ENCODE results near the gene FAM219B. TPM values are rescaled to one million over a fixed set of nuclear protein-coding genes. Genes with fewer than 3 reads are reported as not detected.
"Not testable (repeated sequence)": the region's sequence is repeated elsewhere in the genome, so short reads cannot be mapped to it uniquely, and the experiment has no call there.

FAM219B gene
- polyA plus RNA-seq, 4 donors: 12.7 to 41.3 (median 21.6) TPM

GRCh38 chr15:74913799-74914198 is 7.1 kb upstream of the FAM219B start:
- FAIRE-seq; H3K9me3 ChIP-seq (ENCODE audit: control insufficient read depth in 2 of 2, insufficient read depth in 1 of 2, low read depth in 1 of 2, low read length in 1 of 2): not testable (repeated sequence)
- peaks cover 11 to 67% (median 19%) of the 10 kb centered on the region in 3 donors for H3K36me3 ChIP-seq (ENCODE audit: control insufficient read depth in 3 of 3, insufficient read depth in 2 of 3, low read depth in 1 of 3, low read length in 3 of 3)

GRCh38 chr15:74913041-74913440 is 6.4 kb upstream of the FAM219B start:
- H3K4me3 ChIP-seq (ENCODE audit: low read depth in 1 of 3, low read length in 3 of 3): no peak overlapping the region
- 87 to 92% (median 90%) methylated on average over 9 of the region's 9 CpGs for WGBS, 3 donors
- H3K9me3 ChIP-seq (ENCODE audit: control insufficient read depth in 2 of 2, insufficient read depth in 1 of 2, low read depth in 1 of 2, low read length in 1 of 2): no peaks in the 10 kb centered on the region
- FAIRE-seq (no peak), DNase-seq (no peak)
- H3K36me3 ChIP-seq (ENCODE audit: control insufficient read depth in 3 of 3, insufficient read depth in 2 of 3, low read depth in 1 of 3, low read length in 3 of 3): peaks cover 11 to 63% (median 16%) of the 10 kb centered on the region in 3 donors
- H3K27me3 ChIP-seq (ENCODE audit: control insufficient read depth in 3 of 3, insufficient read depth in 3 of 3, low read length in 3 of 3): no peaks in the 10 kb centered on the region
- peaks cover 0 to 3% (median 0%) of the 10 kb centered on the region in 3 donors for H3K4me1 ChIP-seq (ENCODE audit: control insufficient read depth in 3 of 3, insufficient read depth in 2 of 3, low read depth in 1 of 3, low read length in 2 of 3)
- no peak overlapping the region for H3K27ac ChIP-seq (ENCODE audit: low read depth in 1 of 3, low read length in 2 of 3)

More at GRCh38 chr15:74913799-74914198, 7.1 kb upstream of the FAM219B start:
- not testable (repeated sequence) for H3K4me3 ChIP-seq (ENCODE audit: low read depth in 1 of 3, low read length in 3 of 3); DNase-seq; H3K4me1 ChIP-seq (ENCODE audit: control insufficient read depth in 3 of 3, insufficient read depth in 2 of 3, low read depth in 1 of 3, low read length in 2 of 3); H3K27me3 ChIP-seq (ENCODE audit: control insufficient read depth in 3 of 3, insufficient read depth in 3 of 3, low read length in 3 of 3); H3K27ac ChIP-seq (ENCODE audit: low read depth in 1 of 3, low read length in 2 of 3)
- WGBS, 3 donors: 95 to 96% (median 95%) methylated on average over 8 of the region's 8 CpGs

GRCh38 chr15:74908635-74909034 is 2.0 kb upstream of the FAM219B start:
- 92 to 93% (median 92%) methylated on average over 4 of the region's 4 CpGs for WGBS, 3 donors
- DNase-seq: no peak
- FAIRE-seq: no peak

GRCh38 chr15:74907163-74907870 is 666 bp upstream of the FAM219B start:
- no peak for FAIRE-seq
- H3K4me1 ChIP-seq (ENCODE audit: control insufficient read depth in 3 of 3, insufficient read depth in 2 of 3, low read depth in 1 of 3, low read length in 2 of 3): peaks cover 0 to 17% (median 0%) of the 10 kb centered on the region in 3 donors
- H3K27me3 ChIP-seq (ENCODE audit: control insufficient read depth in 3 of 3, insufficient read depth in 3 of 3, low read length in 3 of 3): no peaks in the 10 kb centered on the region
- peak in 1 of 2 donors; percentile 37 for DNase-seq
- peak overlapping the region; percentile 90 to 92 (median 92) for H3K4me3 ChIP-seq (ENCODE audit: low read depth in 1 of 3, low read length in 3 of 3)
- peak overlapping the region; percentile 25 to 93 (median 90) for H3K27ac ChIP-seq (ENCODE audit: low read depth in 1 of 3, low read length in 2 of 3)
- no peaks in the 10 kb centered on the region for H3K9me3 ChIP-seq (ENCODE audit: control insufficient read depth in 2 of 2, insufficient read depth in 1 of 2, low read depth in 1 of 2, low read length in 1 of 2)
- WGBS, 3 donors: 41 to 47% (median 46%) methylated on average over 8 of the region's 8 CpGs
- H3K36me3 ChIP-seq (ENCODE audit: control insufficient read depth in 3 of 3, insufficient read depth in 2 of 3, low read depth in 1 of 3, low read length in 3 of 3): peaks cover 7 to 37% (median 11%) of the 10 kb centered on the region in 3 donors

More at GRCh38 chr15:74908635-74909034, 2.0 kb upstream of the FAM219B start:
- Histone ChIP-seq H3K27me3 (ENCODE audit: control insufficient read depth in 3 of 3, insufficient read depth in 3 of 3, low read length in 3 of 3) (no peaks in the 10 kb centered on the region), H3K4me1 (ENCODE audit: control insufficient read depth in 3 of 3, insufficient read depth in 2 of 3, low read depth in 1 of 3, low read length in 2 of 3) (peaks cover 0 to 17% (median 0%) of the 10 kb centered on the region in 3 donors), H3K4me3 (ENCODE audit: low read depth in 1 of 3, low read length in 3 of 3) (no peak overlapping the region), H3K36me3 (ENCODE audit: control insufficient read depth in 3 of 3, insufficient read depth in 2 of 3, low read depth in 1 of 3, low read length in 3 of 3) (peaks cover 9 to 35% (median 14%) of the 10 kb centered on the region in 3 donors), H3K27ac (ENCODE audit: low read depth in 1 of 3, low read length in 2 of 3) (no peak overlapping the region), H3K9me3 (ENCODE audit: control insufficient read depth in 2 of 2, insufficient read depth in 1 of 2, low read depth in 1 of 2, low read length in 1 of 2) (no peaks in the 10 kb centered on the region)

GRCh38 chr15:74906067-74906449 is 593 bp downstream of the FAM219B start:
- Histone ChIP-seq H3K36me3 (ENCODE audit: control insufficient read depth in 3 of 3, insufficient read depth in 2 of 3, low read depth in 1 of 3, low read length in 3 of 3) (peaks cover 7 to 39% (median 11%) of the 10 kb centered on the region in 3 donors), H3K4me3 (ENCODE audit: low read depth in 1 of 3, low read length in 3 of 3) (peak overlapping the region; percentile 90 to 92 (median 92)), H3K9me3 (ENCODE audit: control insufficient read depth in 2 of 2, insufficient read depth in 1 of 2, low read depth in 1 of 2, low read length in 1 of 2) (no peaks in the 10 kb centered on the region), H3K27ac (ENCODE audit: low read depth in 1 of 3, low read length in 2 of 3) (peak overlapping the region; percentile 84 to 93 (median 90)), H3K4me1 (ENCODE audit: control insufficient read depth in 3 of 3, insufficient read depth in 2 of 3, low read depth in 1 of 3, low read length in 2 of 3) (peaks cover 0 to 20% (median 0%) of the 10 kb centered on the region in 3 donors), H3K27me3 (ENCODE audit: control insufficient read depth in 3 of 3, insufficient read depth in 3 of 3, low read length in 3 of 3) (no peaks in the 10 kb centered on the region)
- WGBS, 3 donors: 0% methylated on average over 20 of the region's 20 CpGs
- FAIRE-seq (no peak), DNase-seq (peak in 1 of 2 donors; percentile 44)

- Histone ChIP-seq H3K27me3 (ENCODE audit: control insufficient read depth in 3 of 3, insufficient read depth in 3 of 3, low read length in 3 of 3) (no peaks in the 10 kb centered on the region), H3K36me3 (ENCODE audit: control insufficient read depth in 3 of 3, insufficient read depth in 2 of 3, low read depth in 1 of 3, low read length in 3 of 3) (peaks cover 7 to 49% (median 21%) of the 10 kb centered on the region in 3 donors), H3K27ac (ENCODE audit: low read depth in 1 of 3, low read length in 2 of 3) (no peak overlapping the region), H3K4me1 (ENCODE audit: control insufficient read depth in 3 of 3, insufficient read depth in 2 of 3, low read depth in 1 of 3, low read length in 2 of 3) (peaks cover 0 to 20% (median 0%) of the 10 kb centered on the region in 3 donors), H3K9me3 (ENCODE audit: control insufficient read depth in 2 of 2, insufficient read depth in 1 of 2, low read depth in 1 of 2, low read length in 1 of 2) (no peaks in the 10 kb centered on the region), H3K4me3 (ENCODE audit: low read depth in 1 of 3, low read length in 3 of 3) (no peak overlapping the region)
- FAIRE-seq: no peak
- 93 to 98% (median 94%) methylated on average over 7 of the region's 7 CpGs for WGBS, 3 donors
- no peak for DNase-seq
Measured at GRCh38 chr15:74904190-74904805, 2.4 kb downstream of the FAM219B start.

GRCh38 chr15:74903676-74904075 is 3.0 kb downstream of the FAM219B start:
- WGBS, 3 donors: 93 to 95% (median 94%) methylated on average over 1 of the region's 1 CpG
- Histone ChIP-seq H3K27me3 (ENCODE audit: control insufficient read depth in 3 of 3, insufficient read depth in 3 of 3, low read length in 3 of 3) (no peaks in the 10 kb centered on the region), H3K27ac (ENCODE audit: low read depth in 1 of 3, low read length in 2 of 3) (no peak overlapping the region), H3K36me3 (ENCODE audit: control insufficient read depth in 3 of 3, insufficient read depth in 2 of 3, low read depth in 1 of 3, low read length in 3 of 3) (peaks cover 9 to 54% (median 23%) of the 10 kb centered on the region in 3 donors), H3K4me3 (ENCODE audit: low read depth in 1 of 3, low read length in 3 of 3) (no peak overlapping the region), H3K9me3 (ENCODE audit: control insufficient read depth in 2 of 2, insufficient read depth in 1 of 2, low read depth in 1 of 2, low read length in 1 of 2) (no peaks in the 10 kb centered on the region), H3K4me1 (ENCODE audit: control insufficient read depth in 3 of 3, insufficient read depth in 2 of 3, low read depth in 1 of 3, low read length in 2 of 3) (peaks cover 0 to 19% (median 0%) of the 10 kb centered on the region in 3 donors)
- FAIRE-seq (no peak), DNase-seq (no peak)

GRCh38 chr15:74902295-74903075 is 4.2 kb downstream of the FAM219B start:
- no peak overlapping the region for H3K27ac ChIP-seq (ENCODE audit: low read depth in 1 of 3, low read length in 2 of 3)
- H3K9me3 ChIP-seq (ENCODE audit: control insufficient read depth in 2 of 2, insufficient read depth in 1 of 2, low read depth in 1 of 2, low read length in 1 of 2): no peaks in the 10 kb centered on the region
- H3K36me3 ChIP-seq (ENCODE audit: control insufficient read depth in 3 of 3, insufficient read depth in 2 of 3, low read depth in 1 of 3, low read length in 3 of 3): peaks cover 9 to 65% (median 23%) of the 10 kb centered on the region in 3 donors
- DNase-seq: no peak
- H3K27me3 ChIP-seq (ENCODE audit: control insufficient read depth in 3 of 3, insufficient read depth in 3 of 3, low read length in 3 of 3): no peaks in the 10 kb centered on the region
- H3K4me1 ChIP-seq (ENCODE audit: control insufficient read depth in 3 of 3, insufficient read depth in 2 of 3, low read depth in 1 of 3, low read length in 2 of 3): peaks cover 0 to 15% (median 0%) of the 10 kb centered on the region in 3 donors
- H3K4me3 ChIP-seq (ENCODE audit: low read depth in 1 of 3, low read length in 3 of 3): no peak overlapping the region
- 85 to 99% (median 87%) methylated on average over 4 of the region's 4 CpGs for WGBS, 3 donors
- FAIRE-seq: no peak
